Activated T-cell treated with anti-CD3 and anti-CD28 coated beads, Interleukin-2, amount 50 U/mL, for 48 hours (primary cell): Measurements from ENCODE around the gene TMEM132C.

Experiments
- DNase-seq, 2 experiments: peaks; one replicate each; pipeline ENCODE4 v3.0.0-alpha.2; 2020

The TMEM132C gene

GRCh38 chr12:128619263-128619662 lies 352.3 kb downstream of the TMEM132C start:
- no peak for DNase-seq

- no peak for DNase-seq
Observed at GRCh38 chr12:128621304-128621703, 354.3 kb downstream of the TMEM132C start.

- no peak for DNase-seq
Observed at GRCh38 chr12:128623748-128624147, 356.8 kb downstream of the TMEM132C start.

GRCh38 chr12:128626808-128627320 lies 359.9 kb downstream of the TMEM132C start:
- DNase-seq = no peak

GRCh38 chr12:128627659-128628058 lies 360.7 kb downstream of the TMEM132C start:
- no peak for DNase-seq

- no peak for DNase-seq
Observed at GRCh38 chr12:128629979-128630378, 363.0 kb downstream of the TMEM132C start.

- DNase-seq = no peak
Observed at GRCh38 chr12:128637642-128638606, 371.0 kb downstream of the TMEM132C start.

- DNase-seq = no peak
Observed at GRCh38 chr12:128639089-128639488, 372.1 kb downstream of the TMEM132C start.

GRCh38 chr12:128643155-128643554 lies 376.2 kb downstream of the TMEM132C start:
- DNase-seq = no peak

GRCh38 chr12:128644664-128645296 lies 377.8 kb downstream of the TMEM132C start:
- peak; percentile 49 to 52 for DNase-seq

- DNase-seq = no peak
Observed at GRCh38 chr12:128649902-128650301, 382.9 kb downstream of the TMEM132C start.

GRCh38 chr12:128652136-128652751 lies 385.3 kb downstream of the TMEM132C start:
- DNase-seq = no peak

GRCh38 chr12:128654468-128654867 lies 387.5 kb downstream of the TMEM132C start:
- DNase-seq = no peak

GRCh38 chr12:128657378-128657777 lies 390.4 kb downstream of the TMEM132C start:
- DNase-seq = no peak

GRCh38 chr12:128660532-128661225 lies 393.7 kb downstream of the TMEM132C start:
- DNase-seq = no peak

- no peak for DNase-seq
Observed at GRCh38 chr12:128661226-128661569, 394.2 kb downstream of the TMEM132C start.

GRCh38 chr12:128662101-128662500 lies 395.1 kb downstream of the TMEM132C start:
- DNase-seq = no peak

GRCh38 chr12:128664501-128664900 lies 397.5 kb downstream of the TMEM132C start:
- no peak for DNase-seq

GRCh38 chr12:128667193-128667592 lies 400.2 kb downstream of the TMEM132C start:
- no peak for DNase-seq

GRCh38 chr12:128671528-128672042 lies 404.6 kb downstream of the TMEM132C start:
- no peak for DNase-seq

- no peak for DNase-seq
Observed at GRCh38 chr12:128672428-128672827, 405.5 kb downstream of the TMEM132C start.

- DNase-seq = no peak
Observed at GRCh38 chr12:128672893-128673292, 405.9 kb downstream of the TMEM132C start.

- no peak for DNase-seq
Observed at GRCh38 chr12:128675576-128675975, 408.6 kb downstream of the TMEM132C start.
